Posterior vena cava (tissue), 2 donors: ENCODE measurements around the gene KEAP1. TPM values are rescaled to one million over a fixed set of nuclear protein-coding genes. Genes with fewer than 3 reads are reported as not detected.
"Not testable (repeated sequence)": the region's sequence is repeated elsewhere in the genome, so short reads cannot be mapped to it uniquely, and the experiment has no call there.

Source experiments
- DNase-seq: peaks from one replicate; pipeline ENCODE4 v3.0.0-alpha.2; 2020; ENCODE audit warnings: low spot score
- intact Hi-C, 2 donors: fragments of 100-400 bp; cut with DNase I; formaldehyde crosslinking; loops; one replicate each; pipeline versions ENCODE4 v1.14.1 to v1.14.2; 2022 to 2023
- long read RNA-seq, 2 donors: library from polyadenylated mRNA; unstranded; transcript quantifications; one replicate each; pipeline ENCODE4 v2.0.0, GENCODE V29; 2020 to 2021
- total RNA-seq, 2 donors: library from RNA; stranded (reverse); fragmentation: NEBNext Ultra II Directional; extraction: Animal tissue kit (Norgen Biotek cat#: 25700); gene quantifications; one replicate each; pipeline ENCODE4 v1.2.1, GENCODE V29; 2021
- donor health status: DM: yes; HTN: yes; CAD: no.
- donor health status: DM: yes; HTN: yes; CAD: no.

The KEAP1 gene
- 10 to 100 TPM; 37.4 to 48.1 TPM for total RNA-seq
- long read RNA-seq, donor 1, transcript KEAP1-202 (6 exons, 2,648 nt) = major isoform, 24 of 41 reads
- long read RNA-seq, donor 1, transcript KEAP1-201 (6 exons, 2,955 nt) = minor isoform, 6 of 41 reads
- long read RNA-seq, donor 1, partial matches to known transcripts = 3 of 41 reads
- long read RNA-seq, donor 1, other reads (novel, unspliced or antisense) = 8 of 41 reads
- long read RNA-seq, donor 2, transcript KEAP1-201 (6 exons, 2,955 nt) = minor isoform, 42 of 302 reads
- long read RNA-seq, donor 2, transcript KEAP1-202 (6 exons, 2,648 nt) = major isoform, 197 of 302 reads
- long read RNA-seq, donor 2, partial matches to known transcripts = 38 of 302 reads
- long read RNA-seq, donor 2, other reads (novel, unspliced or antisense) = 23 of 302 reads

DNA sequence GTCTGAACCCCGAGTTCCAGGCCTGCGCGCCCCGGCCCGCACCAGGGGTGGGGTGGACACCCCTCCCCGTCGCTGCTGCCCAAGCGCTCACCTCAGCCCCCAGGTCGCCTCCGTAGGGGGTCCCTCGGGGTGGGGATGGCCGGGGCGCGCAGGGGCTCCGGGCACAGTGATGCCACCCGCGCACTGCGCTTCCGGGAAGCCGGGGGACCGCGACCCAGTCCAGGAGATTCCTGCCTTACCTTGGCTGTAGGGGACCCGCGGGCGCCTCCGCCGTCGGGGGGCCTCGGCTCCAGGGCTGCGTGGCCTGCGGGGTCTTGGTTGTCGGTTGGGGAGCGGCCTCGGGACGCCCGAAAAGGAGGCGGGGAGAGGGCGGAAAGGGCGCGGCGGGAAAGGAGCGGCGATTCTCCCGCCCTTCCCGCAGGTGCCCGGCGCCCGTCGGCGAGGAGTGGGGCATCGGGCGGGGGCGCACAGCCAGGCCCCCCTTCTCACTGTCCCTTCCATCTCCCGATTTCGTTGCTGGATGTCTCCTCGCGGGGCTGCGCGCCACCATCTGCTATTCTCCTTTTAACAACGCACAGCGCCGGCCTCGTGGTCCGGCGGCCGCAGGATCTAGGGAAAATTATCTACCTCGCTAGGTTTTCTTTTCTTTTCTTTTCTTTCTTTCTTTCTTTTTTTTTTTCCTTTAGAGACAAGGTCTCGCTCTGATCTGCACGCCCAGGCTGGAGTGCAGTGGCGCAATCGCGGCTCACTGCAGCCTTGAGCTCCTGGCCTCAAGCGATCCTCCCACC lies at the start of gene KEAP1:
KEAP1 (minus strand) TSS at position 355 of the 788 bp plus-strand sequence. CDS start 3,323 bp downstream, outside the sequence.
- peak; percentile 81 for DNase-seq
- intact Hi-C loops = no loop called here

DNA sequence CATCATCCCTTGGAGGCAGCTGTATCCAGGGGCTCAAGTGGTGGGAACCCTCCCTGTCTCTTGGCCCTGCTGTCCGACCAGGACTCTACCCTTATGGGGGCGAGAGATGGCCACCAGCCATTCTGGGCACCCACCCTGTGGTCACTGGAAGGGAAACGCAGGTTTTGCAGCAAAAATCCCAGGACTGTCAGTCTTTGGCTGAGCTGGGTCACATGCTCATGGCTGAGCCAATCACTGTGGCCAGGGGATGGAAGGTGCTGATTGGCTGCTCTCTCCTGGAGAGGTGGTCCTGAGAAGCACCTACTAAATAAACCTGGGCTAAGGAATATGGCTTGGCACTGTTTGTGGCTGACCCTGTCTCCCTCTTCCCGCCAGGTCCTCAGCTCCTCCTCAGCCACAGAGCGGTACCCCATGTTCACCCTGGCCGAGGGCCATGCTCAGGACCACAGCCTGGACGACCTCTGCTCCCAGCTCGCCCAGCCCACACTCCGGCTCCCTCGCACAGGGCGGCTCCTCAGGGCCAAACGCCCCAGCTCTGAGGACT lies 49.4 kb upstream of the KEAP1 start:
- intact Hi-C loops = loop anchor here in 1 of 2 donors (2.0 kb wide), 1 partner anchor 34 kb away; no protein-coding TSS in a partner anchor
- no peak for DNase-seq

DNA sequence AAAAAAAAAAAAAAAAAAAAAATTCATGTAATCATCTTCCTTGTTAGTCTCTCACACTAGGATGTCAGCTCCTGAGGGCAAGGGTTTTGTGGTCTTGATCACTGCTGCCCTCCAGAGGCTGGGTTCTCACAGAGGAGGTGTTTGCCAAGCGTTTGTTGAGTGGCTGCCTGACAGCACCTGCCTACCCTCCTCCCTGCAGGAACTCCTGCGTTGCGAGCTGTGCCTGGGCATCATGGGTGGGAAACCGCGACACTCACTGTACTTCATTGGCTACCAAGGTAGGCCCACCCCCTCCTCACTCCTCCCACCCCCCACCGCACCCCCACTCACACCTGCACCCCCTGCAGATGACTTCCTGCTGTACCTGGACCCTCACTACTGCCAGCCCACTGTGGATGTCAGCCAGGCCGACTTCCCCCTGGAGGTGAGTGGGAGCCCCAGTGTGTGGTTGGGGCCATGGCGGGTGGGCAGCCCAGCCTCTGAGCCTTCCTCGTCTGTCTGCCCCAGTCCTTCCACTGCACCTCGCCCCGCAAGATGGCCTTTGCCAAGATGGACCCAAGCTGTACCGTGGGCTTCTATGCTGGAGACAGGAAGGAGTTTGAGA lies 48.6 kb upstream of the KEAP1 start:
- DNase-seq = no peak
- intact Hi-C loops = loop anchor here in 1 of 2 donors (2.0 kb wide), 1 partner anchor 33 kb away; no protein-coding TSS in a partner anchor

DNA sequence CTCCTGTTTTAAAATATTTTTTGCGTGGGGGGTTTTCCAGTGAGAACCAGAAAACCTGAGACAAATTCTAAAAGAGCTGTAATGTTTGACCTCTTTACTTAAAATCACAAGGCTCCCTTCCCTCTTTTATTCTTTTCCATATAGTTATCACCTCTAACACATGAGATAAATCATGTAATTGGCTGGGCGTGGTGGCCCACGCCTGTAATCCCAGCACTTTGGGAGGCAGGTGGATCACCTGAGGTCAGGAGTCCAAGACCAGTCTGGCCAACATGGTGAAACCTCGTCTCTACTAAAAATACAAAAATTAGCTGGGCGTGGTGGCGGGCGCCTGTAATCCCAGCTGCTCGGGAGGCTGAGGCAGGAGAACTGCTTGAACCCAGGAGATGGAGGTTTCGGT lies 47.9 kb upstream of the KEAP1 start:
- DNase-seq, intact Hi-C loops: not testable (repeated sequence)

- DNase-seq = no peak
- intact Hi-C loops = no loop called here
Measured at GRCh38 chr19:10550336-10550735, 47.2 kb upstream of the KEAP1 start.

GRCh38 chr19:10549733-10550132 lies 46.6 kb upstream of the KEAP1 start:
- intact Hi-C loops = no loop called here
- no peak for DNase-seq

DNA sequence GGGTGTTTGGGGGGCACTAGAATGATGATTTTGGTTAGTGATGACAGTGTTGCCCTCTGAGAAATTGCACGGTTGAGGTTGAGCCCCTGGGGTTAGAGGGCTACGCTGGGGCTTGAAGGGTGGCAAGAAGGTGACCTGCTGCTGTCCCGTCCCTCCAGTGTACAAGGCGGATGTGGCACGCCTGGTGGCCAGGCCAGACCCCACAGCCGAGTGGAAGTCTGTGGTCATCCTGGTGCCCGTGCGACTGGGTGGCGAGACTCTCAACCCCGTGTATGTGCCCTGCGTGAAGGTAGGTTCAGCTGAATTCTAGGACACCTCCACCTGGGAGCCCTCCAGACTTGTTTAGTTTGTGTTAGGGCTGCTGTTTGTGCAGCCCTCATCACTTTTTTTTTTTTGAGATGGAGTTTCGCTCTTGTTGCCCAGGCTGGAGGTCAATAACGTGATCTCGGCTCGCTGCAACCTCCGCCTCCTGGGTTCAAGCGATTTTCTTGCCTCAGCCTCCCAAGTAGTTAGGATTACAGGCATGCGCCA lies 45.7 kb upstream of the KEAP1 start:
- intact Hi-C loops = no loop called here
- no peak for DNase-seq

DNA sequence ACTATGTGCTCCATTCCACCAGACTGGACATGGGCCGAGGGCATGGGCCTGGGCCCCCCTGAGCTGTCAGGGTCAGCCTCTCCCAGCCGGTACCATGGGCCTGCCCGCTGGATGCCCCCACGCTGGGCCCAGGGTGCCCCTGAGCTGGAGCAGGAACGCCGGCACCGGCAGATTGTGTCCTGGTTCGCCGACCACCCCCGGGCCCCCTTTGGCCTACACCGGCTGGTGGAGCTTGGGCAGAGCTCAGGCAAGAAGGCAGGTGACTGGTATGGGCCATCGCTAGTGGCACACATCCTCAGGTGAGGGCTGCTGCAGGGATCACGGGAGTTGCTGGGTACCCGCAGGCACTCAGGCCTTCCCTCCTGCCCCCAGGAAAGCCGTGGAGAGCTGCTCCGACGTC lies 43.7 kb upstream of the KEAP1 start:
- intact Hi-C loops = no loop called here

GRCh38 chr19:10544753-10545251 lies 41.6 kb upstream of the KEAP1 start:
- DNase-seq = no peak
- intact Hi-C loops = no loop called here

More for the DNA sequence above, 43.7 kb upstream of the KEAP1 start:
- no peak for DNase-seq

- intact Hi-C loops = no loop called here
Measured at GRCh38 chr19:10544242-10544752, 41.1 kb upstream of the KEAP1 start.

DNA sequence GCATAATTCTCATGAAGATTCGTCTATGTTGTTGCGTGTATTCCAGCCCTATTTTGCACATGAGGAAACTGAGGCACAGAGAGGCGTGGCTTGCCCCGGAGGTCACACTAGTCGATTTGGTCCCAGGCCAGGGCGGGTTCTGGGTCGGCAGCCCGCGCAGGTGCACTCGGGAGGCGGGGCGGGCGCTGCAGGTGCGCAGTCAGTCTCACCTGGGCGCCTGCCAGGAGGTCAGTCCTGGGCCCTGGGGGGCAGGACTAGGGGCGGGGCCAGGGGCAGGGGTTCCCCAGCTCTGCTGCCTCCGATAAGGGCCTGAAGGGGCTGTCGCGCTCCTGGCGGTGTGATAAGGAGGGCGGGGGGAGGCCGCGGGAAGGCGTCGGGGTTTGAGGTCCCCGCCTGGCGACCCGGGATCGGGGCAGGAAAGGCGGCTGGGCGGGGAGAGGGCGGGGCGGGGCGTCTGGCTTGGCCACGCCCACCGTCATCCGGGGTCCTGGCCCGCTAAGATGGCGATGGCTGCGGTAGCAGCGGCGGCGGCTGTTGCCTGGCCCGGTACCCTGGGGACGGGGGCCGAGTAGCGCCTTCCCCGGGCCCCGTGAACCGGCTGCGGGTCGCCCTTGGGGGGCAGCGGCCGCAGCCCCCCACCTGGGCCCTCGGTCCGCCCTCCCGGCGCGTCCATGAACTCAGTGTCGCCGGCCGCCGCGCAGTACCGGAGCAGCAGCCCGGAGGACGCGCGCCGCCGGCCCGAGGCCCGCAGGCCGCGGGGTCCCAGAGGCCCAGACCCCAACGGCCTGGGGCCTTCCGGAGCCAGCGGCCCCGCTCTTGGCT lies 40.5 kb upstream of the KEAP1 start, which contains the start of gene ATG4D:
ATG4D (plus strand) TSS at position 485 of the 822 bp plus-strand sequence; CDS start at position 672, 187 bp downstream.
- peak; percentile 89 for DNase-seq
- intact Hi-C loops = no loop called here

More at GRCh38 chr19:10544242-10544752, 41.1 kb upstream of the KEAP1 start:
- no peak for DNase-seq

- intact Hi-C loops = no loop called here
Measured at GRCh38 chr19:10543059-10543419, 39.9 kb upstream of the KEAP1 start.

DNA sequence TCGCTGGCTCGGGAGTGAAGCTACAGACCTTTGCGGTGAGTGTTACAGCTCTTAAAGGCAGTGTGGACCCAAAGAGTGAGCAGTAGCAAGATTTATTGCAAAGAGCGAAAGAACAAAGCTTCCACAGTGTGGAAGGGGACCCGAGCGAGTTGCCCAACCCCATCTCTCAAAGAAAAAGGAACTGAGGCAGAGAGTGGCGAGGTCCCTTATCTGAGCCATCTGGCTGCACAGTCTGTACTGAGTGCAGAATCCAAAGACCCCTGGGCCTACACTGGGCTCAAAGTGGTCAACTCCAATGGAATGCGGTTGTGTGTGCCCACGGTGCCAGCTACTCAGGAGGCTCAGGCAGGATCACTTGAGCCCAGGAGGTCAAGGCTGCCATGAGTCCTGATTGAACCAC lies 35.9 kb upstream of the KEAP1 start:
- intact Hi-C loops, DNase-seq: not testable (repeated sequence)

More at GRCh38 chr19:10543059-10543419, 39.9 kb upstream of the KEAP1 start:
- DNase-seq = no peak

DNA sequence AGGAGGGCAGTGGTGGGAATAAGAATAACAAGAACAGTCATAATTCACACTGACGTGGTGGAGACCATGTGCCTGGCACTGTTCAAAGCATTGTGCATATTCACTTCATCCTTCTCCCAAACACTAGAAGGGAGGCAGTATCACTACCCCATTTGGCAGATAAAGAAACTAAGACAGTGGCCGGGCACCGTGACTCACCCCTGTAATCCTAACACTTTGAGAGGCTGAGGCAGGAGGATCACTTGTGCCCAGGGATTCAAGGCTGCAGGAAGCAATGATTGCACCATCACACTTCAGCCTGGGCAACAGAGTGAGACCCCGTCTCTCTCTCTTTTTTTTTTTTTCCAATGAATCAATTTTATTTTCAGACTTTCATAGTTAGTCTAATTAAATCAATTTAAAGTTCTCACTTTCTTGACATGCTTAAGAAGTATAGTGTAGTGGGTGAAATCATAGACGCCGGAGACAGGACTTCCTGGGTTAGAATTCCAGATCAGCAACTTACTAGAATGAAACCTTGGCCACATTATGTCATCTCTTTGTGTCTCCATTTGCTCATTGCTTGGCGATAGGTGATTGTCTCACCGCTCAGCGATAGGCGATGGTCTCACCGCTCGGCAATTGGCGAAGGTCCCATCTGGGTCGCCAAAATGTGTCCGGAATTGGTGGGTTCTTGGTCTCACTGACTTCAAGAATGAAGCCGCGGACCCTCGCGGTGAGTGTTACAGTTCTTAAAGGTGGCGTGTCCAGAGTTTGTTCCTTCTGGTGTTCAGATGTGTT lies 35.2 kb upstream of the KEAP1 start:
- intact Hi-C loops = no loop called here

DNA sequence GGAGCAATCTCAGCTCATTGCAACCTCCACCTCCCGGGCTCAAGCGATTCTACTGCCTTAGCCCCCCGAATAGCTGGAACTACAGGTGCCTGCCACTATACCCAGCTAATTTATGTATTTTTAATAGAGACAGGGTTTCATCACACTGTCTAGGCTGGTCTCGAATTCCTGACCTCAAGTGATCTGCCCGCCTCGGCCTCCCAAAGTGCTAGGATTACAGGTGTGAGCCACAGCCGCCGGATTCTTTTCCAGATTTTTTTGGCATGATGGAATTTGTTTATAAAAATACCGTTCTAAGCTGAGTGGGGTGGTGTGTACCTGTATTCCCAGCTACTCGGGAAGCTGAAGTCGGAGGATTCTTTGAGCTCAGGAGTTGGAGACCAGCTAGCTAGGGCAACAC lies 34.5 kb upstream of the KEAP1 start:
- no peak for DNase-seq
- intact Hi-C loops = no loop called here

More for the DNA sequence above, 35.2 kb upstream of the KEAP1 start:
- DNase-seq = no peak

DNA sequence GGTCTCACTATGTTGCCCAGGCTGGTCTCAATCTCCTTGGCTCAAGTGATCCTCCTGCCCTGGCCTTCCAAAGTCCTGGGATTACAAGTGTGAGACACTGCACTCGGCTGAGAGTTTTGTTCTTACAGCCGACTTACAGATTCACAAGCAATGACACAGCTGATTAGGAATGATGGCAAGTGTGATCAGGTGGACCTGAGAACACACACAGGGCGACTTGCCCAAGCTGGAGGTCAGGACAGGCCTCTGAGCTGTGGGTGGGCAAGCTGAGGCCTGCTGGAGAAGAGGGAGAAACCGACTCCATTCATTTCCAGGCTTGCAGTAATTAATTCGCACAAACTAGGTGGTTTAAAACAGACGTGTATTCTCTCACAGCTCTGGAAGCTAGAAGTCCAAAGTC lies 32.5 kb upstream of the KEAP1 start:
- no peak for DNase-seq
- intact Hi-C loops = no loop called here

- intact Hi-C loops = no loop called here
- DNase-seq = no peak
Measured at GRCh38 chr19:10533646-10534386, 30.7 kb upstream of the KEAP1 start.
